HS-5 (cell line): Measurements from ENCODE around the gene C19orf85.
A peak's percentile ranks its signal among the peaks of the same experiment; 100 is the strongest.

ENCODE experiments used
- DNase-seq: peaks from one replicate; pipeline ENCODE4 v3.0.0-alpha.2; 2012; ENCODE audit warnings: low read depth

C19orf85 gene

GRCh38 chr19:55477905-55478304 lies 13.4 kb upstream of the C19orf85 start:
- DNase-seq: no peak

GRCh38 chr19:55476100-55476775 lies 11.7 kb upstream of the C19orf85 start, which contains the start of gene ZNF628:
Gene ZNF628, plus strand, starts transcription at chr19:55476617. Its CDS starts 3,294 bp downstream, at chr19:55479911.
- DNase-seq: peak; percentile 95

- DNase-seq: no peak
These were observed 10.0 kb upstream of the C19orf85 start for GRCh38 chr19:55474269-55475265.

- DNase-seq: no peak
These were observed 8.9 kb upstream of the C19orf85 start for GRCh38 chr19:55473225-55474012.

GRCh38 chr19:55472463-55472862 lies 7.9 kb upstream of the C19orf85 start:
- DNase-seq: no peak

- no peak for DNase-seq
These were observed 6.7 kb upstream of the C19orf85 start for GRCh38 chr19:55471266-55471665.

- DNase-seq: no peak
These were observed 3.5 kb upstream of the C19orf85 start for GRCh38 chr19:55468054-55468393.

- no peak for DNase-seq
These were observed 2.9 kb upstream of the C19orf85 start for GRCh38 chr19:55467236-55468053.

GRCh38 chr19:55466241-55466614 lies 1.7 kb upstream of the C19orf85 start:
- DNase-seq: no peak

- DNase-seq: no peak
These were observed 1.1 kb upstream of the C19orf85 start for GRCh38 chr19:55465460-55466240.

GRCh38 chr19:55464039-55464661 lies 401 bp downstream of the C19orf85 start:
- no peak for DNase-seq

GRCh38 chr19:55463583-55464031 lies 944 bp downstream of the C19orf85 start:
- no peak for DNase-seq

GRCh38 chr19:55462722-55463121 lies 1.8 kb downstream of the C19orf85 start:
- no peak for DNase-seq

- no peak for DNase-seq
These were observed 2.5 kb downstream of the C19orf85 start for GRCh38 chr19:55461974-55462626.

- DNase-seq: peak; percentile 98
These were observed 3.1 kb downstream of the C19orf85 start, which contains the start of gene ISOC2 for GRCh38 chr19:55461259-55461973. Gene ISOC2, minus strand, starts transcription at chr19:55461642. Its CDS starts 5,156 bp downstream, at chr19:55456486.

GRCh38 chr19:55460670-55461258 lies 3.8 kb downstream of the C19orf85 start:
- no peak for DNase-seq

- no peak for DNase-seq
These were observed 4.4 kb downstream of the C19orf85 start for GRCh38 chr19:55459950-55460657.

- DNase-seq: no peak
These were observed 5.0 kb downstream of the C19orf85 start for GRCh38 chr19:55459551-55459949.
